Body of pancreas (tissue), 4 donors: Measurements from ENCODE around the gene MRPL14. TPM values are rescaled to one million over a fixed set of nuclear protein-coding genes. Genes with fewer than 3 reads are reported as not detected.

ENCODE experiments used
- ATAC-seq: fragments of 150-250 bp; one replicate; pipeline ENCODE4 v1.9.1; 2016
- DNase-seq, 4 donors: peaks; one replicate each; pipeline ENCODE4 v3.0.0-alpha.2; 2019
- H3K27ac ChIP-seq, 4 donors: fragments of 200-600 bp; sonication (generic); 1 replicate in 3 of 4; 2 replicates in 1 of 4; pipeline versions ENCODE4 v1.5.1 to v1.6.1; 2016 to 2019; ENCODE audit warnings: mild to moderate bottlenecking in 1 of 4, mixed read lengths in 1 of 4, moderate library complexity in 1 of 4
- H3K27me3 ChIP-seq, 2 donors: fragments of 200-600 bp; sonication (generic); one replicate each; pipeline ENCODE4 v1.6.0; 2016; ENCODE audit warnings: mild to moderate bottlenecking in 1 of 2
- H3K36me3 ChIP-seq, 2 donors: fragments of 200-600 bp; sonication (generic); replicated peaks in 1 of 2; 2 replicates each; pipeline ENCODE4 v1.5.1; 2016; ENCODE audit warnings: low read depth in 2 of 2; ENCODE audit not compliant: insufficient read depth in 1 of 2
- H3K4me1 ChIP-seq: fragments of 200-600 bp; sonication (generic); one replicate; pipeline ENCODE4 v1.6.0; 2016
- H3K4me3 ChIP-seq, 2 donors: fragments of 200-600 bp; sonication (generic); 1 replicate in 1 of 2; 2 replicates in 1 of 2; pipeline ENCODE4 v1.5.1; 2016 to 2019
- H3K9me3 ChIP-seq, 3 donors: fragments of 200-600 bp; sonication (generic); 1 replicate in 2 of 3; 2 replicates in 1 of 3; pipeline ENCODE4 v1.5.1; 2016
- CTCF ChIP-seq, 7 experiments: fragments of 450-650 bp in 4 of 7; fragments of 200-600 bp in 3 of 7; sonication (generic) in 3 of 7; IDR thresholded peaks; one replicate each; pipeline ENCODE4 v1.5.1; 2016 to 2019; ENCODE audit warnings: antibody characterized with exemption in 7 of 7
- POLR2A ChIP-seq, 3 donors: fragments of 450-650 bp; IDR thresholded peaks; one replicate each; pipeline ENCODE4 v1.6.1; 2016; ENCODE audit warnings: antibody characterized with exemption in 3 of 3, mild to moderate bottlenecking in 2 of 3
- WGBS, 2 donors: methylation state at CpG; one replicate each; pipeline ENCODE4 v1.1.5; 2017; 5-methylcytosine and 5-hydroxymethylcytosine counted together
- intact Hi-C: fragments of 100-400 bp; cut with DNase I; formaldehyde crosslinking; loops from one replicate; pipeline ENCODE4 v1.15.1; 2023
- total RNA-seq, 2 donors: library from RNA; depleted of rRNA; stranded (reverse); fragments of >200 nt; gene quantifications; one replicate each; pipeline ENCODE4 v1.1.0, GENCODE V29; 2016

MRPL14 gene
- total RNA-seq, 2 donors from 2014 or later: 14.8 to 20.8 TPM

- TF ChIP-seq POLR2A (IDR thresholded peaks at IDR 0.05) (no peak), CTCF (IDR thresholded peaks at IDR 0.05) (no peak)
- Histone ChIP-seq H3K4me1 (peaks cover 9% of the 10 kb centered on the region), H3K36me3 (no peaks in the 10 kb centered on the region), H3K9me3 (no peaks in the 10 kb centered on the region), H3K27ac (no peak overlapping the region), H3K27me3 (no peaks in the 10 kb centered on the region), H3K4me3 (no peak overlapping the region)
- ATAC-seq (no peak), DNase-seq (no peak)
- intact Hi-C loops: loop anchor here (10.0 kb wide), 1 partner anchor 230 kb away; no protein-coding TSS in a partner anchor
- 71 to 84% methylated on average over 2 of the region's 2 CpGs for WGBS, 2 donors
Measured at GRCh38 chr6:44085219-44085618, 42.0 kb downstream of the MRPL14 start.

GRCh38 chr6:44084231-44085014, 42.8 kb downstream of the MRPL14 start:
- Histone ChIP-seq H3K27me3 (no peaks in the 10 kb centered on the region), H3K4me3 (no peak overlapping the region), H3K4me1 (peaks cover 9% of the 10 kb centered on the region), H3K9me3 (no peaks in the 10 kb centered on the region), H3K36me3 (no peaks in the 10 kb centered on the region), H3K27ac (no peak overlapping the region)
- no peak for ATAC-seq
- intact Hi-C loops: loop anchor here (5.0 to 10.0 kb wide), 3 partner anchors 230 to 417 kb away; no protein-coding TSS in a partner anchor
- no peak for DNase-seq
- WGBS, 2 donors: 86 to 89% methylated on average over 5 to 11 of the region's 13 CpGs
- no peak for TF ChIP-seq POLR2A (IDR thresholded peaks at IDR 0.05)
- no peak for TF ChIP-seq CTCF (IDR thresholded peaks at IDR 0.05)

GRCh38 chr6:44082872-44083321, 44.4 kb downstream of the MRPL14 start:
- TF ChIP-seq POLR2A (IDR thresholded peaks at IDR 0.05) (no peak), CTCF (IDR thresholded peaks at IDR 0.05) (no peak)
- H3K4me1 ChIP-seq: peaks cover 9% of the 10 kb centered on the region
- no peaks in the 10 kb centered on the region for H3K36me3 ChIP-seq
- intact Hi-C loops: loop anchor here (5.0 to 10.0 kb wide), 3 partner anchors 228 to 416 kb away; no protein-coding TSS in a partner anchor
- H3K27me3 ChIP-seq: no peaks in the 10 kb centered on the region
- no peak overlapping the region for H3K27ac ChIP-seq
- WGBS, 2 donors: 82 to 87% methylated on average over 3 to 8 of the region's 8 CpGs
- DNase-seq (no peak), ATAC-seq (no peak)
- H3K9me3 ChIP-seq: no peaks in the 10 kb centered on the region
- no peak overlapping the region for H3K4me3 ChIP-seq

- intact Hi-C loops: loop anchor here (5.0 to 10.0 kb wide), 3 partner anchors 227 to 414 kb away; no protein-coding TSS in a partner anchor
- Histone ChIP-seq H3K27me3 (no peaks in the 10 kb centered on the region), H3K36me3 (no peaks in the 10 kb centered on the region), H3K27ac (no peak overlapping the region), H3K9me3 (no peaks in the 10 kb centered on the region), H3K4me1 (peaks cover 3% of the 10 kb centered on the region), H3K4me3 (no peak overlapping the region)
- WGBS, 2 donors: 70 to 79% methylated on average over 6 of the region's 6 CpGs
- TF ChIP-seq CTCF (IDR thresholded peaks at IDR 0.05) (no peak), POLR2A (IDR thresholded peaks at IDR 0.05) (no peak)
- DNase-seq (no peak), ATAC-seq (no peak)
Measured at GRCh38 chr6:44081753-44082152, 45.5 kb downstream of the MRPL14 start.
